SU-DHL-6 (cell line): ENCODE results near the gene CTRL.

Source experiments
- H2AFZ ChIP-seq: fragments of 200-600 bp; sonication (generic); 2 replicates; pipeline ENCODE4 v1.6.1; 2014; ENCODE audit warnings: low read depth, mild to moderate bottlenecking, moderate library complexity, mixed read lengths, antibody characterized with exemption, low read length; ENCODE audit not compliant: severe bottlenecking
- H3F3A ChIP-seq: fragments of 200-600 bp; shearing (Covaris generic); 2 replicates; pipeline ENCODE4 v1.6.0; 2016; ENCODE audit warnings: antibody characterized with exemption, mild to moderate bottlenecking; ENCODE audit not compliant: insufficient read depth
- H3K27ac ChIP-seq: fragments of 200-600 bp; sonication (generic); 2 replicates; pipeline ENCODE4 v1.5.1; 2016; ENCODE audit warnings: low read depth, mild to moderate bottlenecking, low read length, moderate library complexity, mixed read lengths
- H3K27me3 ChIP-seq: fragments of 200-600 bp; sonication (generic), shearing (Covaris generic); 2 replicates; pipeline ENCODE4 v1.6.0; 2014; ENCODE audit warnings: mild to moderate bottlenecking, low read length
- H3K36me3 ChIP-seq: fragments of 200-600 bp; sonication (generic); 2 replicates; pipeline ENCODE4 v1.6.1; 2014; ENCODE audit warnings: mild to moderate bottlenecking, low read length, mixed read lengths
- H3K4me2 ChIP-seq: fragments of 300-600, 200-600 bp; shearing (Covaris generic), sonication (generic); 2 replicates; pipeline ENCODE4 v1.6.0; 2014; ENCODE audit warnings: low read length, low read depth, mild to moderate bottlenecking; ENCODE audit not compliant: poor library complexity, severe bottlenecking
- H3K4me3 ChIP-seq: fragments of 200-600 bp; sonication (generic); 2 replicates; pipeline ENCODE4 v1.5.1; 2014; ENCODE audit warnings: antibody characterized with exemption, low read length, mild to moderate bottlenecking, mixed read lengths; ENCODE audit not compliant: insufficient read depth, poor library complexity, severe bottlenecking
- H3K79me2 ChIP-seq: fragments of 200-600 bp; sonication (generic); 2 replicates; pipeline ENCODE4 v1.6.1; 2014; ENCODE audit warnings: mild to moderate bottlenecking, low read length, moderate library complexity; ENCODE audit not compliant: insufficient read depth
- H3K9ac ChIP-seq: fragments of 200-600 bp; sonication (generic); 2 replicates; pipeline ENCODE4 v1.7.0; 2014; ENCODE audit warnings: mild to moderate bottlenecking, low read length
- H3K9me2 ChIP-seq: fragments of 200-600 bp; sonication (generic); replicated peaks from 2 replicates; pipeline ENCODE4 v1.6.1; 2014; ENCODE audit warnings: low read length; ENCODE audit not compliant: insufficient read depth
- H3K9me3 ChIP-seq: fragments of 200-600 bp; sonication (generic); 2 replicates; pipeline ENCODE4 v1.6.1; 2014; ENCODE audit warnings: low read length, mixed read lengths; ENCODE audit not compliant: insufficient read depth
- H4K20me1 ChIP-seq: fragments of 200-600 bp; sonication (generic); 2 replicates; pipeline ENCODE4 v1.6.1; 2014; ENCODE audit warnings: low read depth, mild to moderate bottlenecking, antibody characterized with exemption, low read length, moderate library complexity, mixed read lengths
- CTCF ChIP-seq: fragments of 200-600 bp; sonication (generic); IDR thresholded peaks from one replicate; pipeline ENCODE4 v1.5.1; 2017; ENCODE audit warnings: antibody characterized with exemption, mild to moderate bottlenecking, low read length, moderate library complexity; ENCODE audit not compliant: insufficient read depth, poor library complexity, severe bottlenecking
- EZH2phosphoT487 ChIP-seq: fragments of 200-600 bp; sonication (generic), shearing (Covaris generic); conservative IDR thresholded peaks from 2 replicates; pipeline ENCODE4 v1.6.1; 2018; ENCODE audit warnings: mild to moderate bottlenecking, antibody characterized with exemption, low read length, moderate library complexity, mixed read lengths

CTRL gene

DNA sequence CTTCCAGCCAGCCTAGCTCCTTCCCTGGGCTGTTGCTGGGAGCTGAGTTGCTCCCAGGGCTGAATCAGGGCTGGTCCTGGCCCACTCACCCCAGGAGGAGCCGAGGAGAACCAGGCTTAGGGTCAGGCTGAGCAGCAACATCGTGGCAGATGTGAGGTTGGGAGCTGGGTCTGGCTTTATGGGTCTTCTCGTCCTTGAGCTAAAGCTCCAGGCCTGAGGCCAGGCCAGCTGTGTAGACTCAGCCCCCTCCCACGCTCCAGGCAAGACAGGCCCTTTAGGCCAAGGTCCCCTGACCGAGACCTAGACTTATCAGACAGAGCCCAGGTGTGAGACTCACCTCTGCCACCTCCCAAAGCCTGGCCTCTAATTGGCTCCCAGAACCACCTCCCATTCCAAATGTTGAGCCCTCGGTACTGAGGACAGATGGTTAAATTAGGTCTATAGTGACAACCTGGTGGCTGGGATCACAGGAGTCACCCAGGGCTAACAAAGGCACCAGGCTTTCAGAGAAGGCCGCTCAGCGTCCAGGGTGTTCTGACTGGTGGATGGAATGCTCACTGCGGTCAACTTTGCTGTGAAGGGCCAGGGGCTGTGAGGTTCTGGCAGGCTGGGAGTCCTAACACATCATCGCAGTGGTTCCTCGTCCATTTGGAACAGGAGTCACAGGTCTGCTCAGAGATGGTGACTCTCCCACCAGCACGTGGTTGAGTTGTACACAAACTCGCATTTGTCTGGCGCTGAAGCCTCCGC is at the start of gene CTRL:
TSS of gene CTRL (minus strand) at position 151 of the 750 bp plus-strand sequence. CDS start at position 141, 10 bp downstream.
- Histone ChIP-seq H3K9me2 (no peaks in the 10 kb centered on the region), H3K9me3 (no peaks in the 10 kb centered on the region), H4K20me1 (no peaks in the 10 kb centered on the region)

GRCh38 chr16:67979955-67980678 is 48.5 kb upstream of the CTRL start, which contains the start of gene DPEP3:
Gene DPEP3, minus strand, starts transcription at chr16:67980499. Its CDS starts 119 bp downstream, at chr16:67980380.
- Histone ChIP-seq H3K4me3 (no peak within 1 kb of the TSS), H3K79me2 (no peaks in the 10 kb centered on the region), H3K27ac (no peak within 1 kb of the TSS), H2AFZ (no peak within 1 kb of the TSS), H3K36me3 (no peaks in the 10 kb centered on the region), H3K4me2 (no peak within 1 kb of the TSS), H3K9me3 (no peaks in the 10 kb centered on the region), H3F3A (no peaks in the 10 kb centered on the region), H3K27me3 (no peaks in the 10 kb centered on the region), H3K9me2 (no peaks in the 10 kb centered on the region), H4K20me1 (no peaks in the 10 kb centered on the region), H3K9ac (no peak within 1 kb of the TSS)
- TF ChIP-seq EZH2phosphoT487 (no peak), CTCF (no peak)

More for the DNA sequence above, at the start of gene CTRL:
- no peak within 1 kb of the TSS for H2AFZ ChIP-seq
- peaks cover 10% of the 10 kb centered on the region for H3K79me2 ChIP-seq
- H3K27me3 ChIP-seq: no peaks in the 10 kb centered on the region
- no peak within 1 kb of the TSS for H3K4me2 ChIP-seq
- H3K9ac ChIP-seq: no peak within 1 kb of the TSS
- no peak within 1 kb of the TSS for H3K27ac ChIP-seq
- H3K36me3 ChIP-seq: no peaks in the 10 kb centered on the region
- peaks cover 1% of the 10 kb centered on the region for H3F3A ChIP-seq
- TF ChIP-seq EZH2phosphoT487 (no peak), CTCF (no peak)
- H3K4me3 ChIP-seq: no peak within 1 kb of the TSS

DNA sequence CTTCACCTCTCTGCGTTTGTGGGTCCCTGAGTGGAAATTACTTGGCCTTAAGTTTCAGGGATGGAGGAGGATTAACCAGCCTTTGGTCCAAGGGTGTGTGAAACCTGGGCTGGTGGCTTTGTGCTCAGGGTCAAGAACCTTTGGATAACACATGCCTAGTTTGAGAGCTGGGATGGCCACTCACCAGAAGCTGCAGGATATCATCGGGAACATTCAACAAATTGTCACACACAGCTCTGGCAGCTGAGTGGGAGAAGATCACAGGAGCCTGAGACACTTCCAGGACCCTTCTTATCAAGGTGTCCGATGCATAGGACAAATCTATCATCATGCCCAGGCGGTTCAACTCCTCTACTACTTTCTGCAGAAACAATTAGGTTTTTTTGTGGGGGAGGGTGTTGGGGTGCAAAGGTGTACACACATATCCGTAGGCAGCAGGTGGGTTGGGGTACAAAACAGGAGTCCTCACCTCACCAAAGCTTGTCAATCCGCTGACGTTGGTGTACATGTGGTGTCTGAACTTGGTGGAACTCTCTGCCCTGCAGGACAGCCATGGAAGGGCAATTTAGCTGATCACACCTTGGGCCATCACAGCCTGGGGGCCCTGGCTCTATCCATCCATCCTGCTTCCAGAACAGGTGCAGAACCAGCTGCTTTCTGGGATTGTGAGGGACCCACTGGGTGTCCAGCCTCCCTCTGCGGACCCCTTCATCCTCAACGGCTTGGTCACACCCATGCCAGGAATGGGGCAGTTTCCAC is 46.0 kb upstream of the CTRL start:
- Histone ChIP-seq H3K4me2 (no peak overlapping the region), H3K27ac (no peak overlapping the region), H3F3A (no peaks in the 10 kb centered on the region), H3K79me2 (no peaks in the 10 kb centered on the region), H3K4me3 (no peak overlapping the region), H3K36me3 (no peaks in the 10 kb centered on the region), H4K20me1 (no peaks in the 10 kb centered on the region), H3K9me3 (no peaks in the 10 kb centered on the region), H3K9me2 (no peaks in the 10 kb centered on the region), H2AFZ (no peak overlapping the region), H3K9ac (no peak overlapping the region), H3K27me3 (no peaks in the 10 kb centered on the region)
- TF ChIP-seq EZH2phosphoT487 (no peak), CTCF (no peak)
